Vagina (tissue), 2 donors: Measurements from ENCODE around the gene LAMC3.

Source experiments
- POLR2AphosphoS5 ChIP-seq, 2 donors: sonication (generic); formaldehyde crosslinking; IDR thresholded peaks; one replicate each; pipeline ENCODE4 v1.9.0; 2017; ENCODE audit warnings: antibody characterized with exemption in 2 of 2, mild to moderate bottlenecking in 2 of 2, low read depth in 1 of 2; ENCODE audit not compliant: insufficient read depth in 1 of 2
- TF ChIP-seq, protein P1 (sequence below), 3 experiments: fragments of 450-650 bp in 2 of 3; fragments of 200-600 bp in 1 of 3; sonication (generic) in 1 of 3; IDR thresholded peaks; one replicate each; pipeline ENCODE4 v1.5.1; 2017 to 2019; ENCODE audit warnings: antibody characterized with exemption in 3 of 3, mild to moderate bottlenecking in 2 of 3, moderate library complexity in 2 of 3

DNA sequence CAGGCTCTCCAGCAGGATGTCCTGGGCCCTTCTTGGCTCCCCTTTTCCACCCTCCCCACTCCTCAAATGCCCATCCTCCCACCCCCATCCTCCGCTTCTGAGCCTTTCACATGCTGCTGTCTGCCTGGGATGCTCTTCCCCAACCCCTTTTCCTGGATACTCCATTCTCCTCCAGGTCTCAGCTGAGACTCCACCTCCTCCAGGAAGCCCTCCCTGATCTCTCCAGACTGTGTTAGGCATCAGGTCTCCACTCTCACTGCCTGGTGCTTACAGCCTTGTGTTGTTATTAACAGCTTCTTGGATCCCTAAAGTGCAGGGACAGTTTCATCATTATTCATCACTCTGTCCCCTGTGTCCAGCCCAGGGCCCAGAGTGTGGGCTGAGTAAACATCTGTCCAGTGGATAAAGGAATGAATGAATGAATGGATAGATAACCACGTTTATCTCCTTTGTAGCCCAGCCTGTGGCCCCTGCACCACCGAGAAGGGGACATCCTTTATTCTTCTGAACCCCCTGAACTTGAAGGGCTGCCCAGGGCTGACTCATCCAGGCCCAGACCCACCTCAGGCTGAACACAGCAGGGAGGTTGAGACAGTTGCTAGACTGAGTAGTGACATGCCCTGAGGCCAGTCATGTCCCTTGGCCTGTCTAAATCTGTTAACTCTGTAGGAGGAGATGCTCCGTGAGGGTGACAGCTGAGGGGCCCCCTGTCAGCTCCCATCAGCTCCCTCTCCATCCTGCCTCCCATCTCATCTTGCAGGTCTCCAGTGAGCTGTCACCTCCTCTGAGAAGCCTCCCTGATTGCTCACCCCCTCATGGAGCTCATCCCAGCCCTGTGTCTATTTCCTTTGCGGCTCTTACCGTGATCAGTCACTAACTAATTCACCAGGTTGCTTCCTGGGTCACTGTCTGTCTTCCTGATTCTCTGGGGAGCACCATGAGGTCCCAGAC, 14.6 kb upstream of the LAMC3 start:
- TF ChIP-seq POLR2AphosphoS5 (IDR thresholded peaks at IDR 0.05; ENCODE audit: insufficient read depth in 1 of 2, low read depth in 1 of 2): no peak
- TF ChIP-seq, protein P1, sequence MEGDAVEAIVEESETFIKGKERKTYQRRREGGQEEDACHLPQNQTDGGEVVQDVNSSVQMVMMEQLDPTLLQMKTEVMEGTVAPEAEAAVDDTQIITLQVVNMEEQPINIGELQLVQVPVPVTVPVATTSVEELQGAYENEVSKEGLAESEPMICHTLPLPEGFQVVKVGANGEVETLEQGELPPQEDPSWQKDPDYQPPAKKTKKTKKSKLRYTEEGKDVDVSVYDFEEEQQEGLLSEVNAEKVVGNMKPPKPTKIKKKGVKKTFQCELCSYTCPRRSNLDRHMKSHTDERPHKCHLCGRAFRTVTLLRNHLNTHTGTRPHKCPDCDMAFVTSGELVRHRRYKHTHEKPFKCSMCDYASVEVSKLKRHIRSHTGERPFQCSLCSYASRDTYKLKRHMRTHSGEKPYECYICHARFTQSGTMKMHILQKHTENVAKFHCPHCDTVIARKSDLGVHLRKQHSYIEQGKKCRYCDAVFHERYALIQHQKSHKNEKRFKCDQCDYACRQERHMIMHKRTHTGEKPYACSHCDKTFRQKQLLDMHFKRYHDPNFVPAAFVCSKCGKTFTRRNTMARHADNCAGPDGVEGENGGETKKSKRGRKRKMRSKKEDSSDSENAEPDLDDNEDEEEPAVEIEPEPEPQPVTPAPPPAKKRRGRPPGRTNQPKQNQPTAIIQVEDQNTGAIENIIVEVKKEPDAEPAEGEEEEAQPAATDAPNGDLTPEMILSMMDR (IDR thresholded peaks at IDR 0.05): no peak
